HEK293T (cell line): ENCODE results near the gene CARMIL3.

Experiments
- ARNT ChIP-seq: fragments of 450-650 bp; IDR thresholded peaks from 2 replicates; pipeline ENCODE4 v1.6.1; 2017; ENCODE audit warnings: mild to moderate bottlenecking
- BHLHE40 ChIP-seq: fragments of 450-650 bp; IDR thresholded peaks from 2 replicates; pipeline ENCODE4 v1.6.1; 2016; ENCODE audit warnings: mild to moderate bottlenecking, moderate library complexity, borderline replicate concordance
- CTBP1 ChIP-seq: fragments of 450-650 bp; IDR thresholded peaks from 2 replicates; pipeline ENCODE4 v1.6.1; 2016; ENCODE audit warnings: borderline replicate concordance
- FOXA1 ChIP-seq: fragments of 450-650 bp; IDR thresholded peaks from 2 replicates; pipeline ENCODE4 v1.6.1; 2016; ENCODE audit warnings: mild to moderate bottlenecking
- FOXM1 ChIP-seq: fragments of 450-650 bp; IDR thresholded peaks from 2 replicates; pipeline ENCODE4 v1.6.1; 2017; ENCODE audit warnings: mild to moderate bottlenecking, borderline replicate concordance
- HDGF ChIP-seq: fragments of 450-650 bp; IDR thresholded peaks from 2 replicates; pipeline ENCODE4 v1.6.1; 2017; ENCODE audit warnings: antibody characterized with exemption, borderline replicate concordance
- LEF1 ChIP-seq: fragments of 450-650 bp; IDR thresholded peaks from 2 replicates; pipeline ENCODE4 v1.6.1; 2017; ENCODE audit warnings: mild to moderate bottlenecking, borderline replicate concordance
- NFRKB ChIP-seq: fragments of 450-650 bp; IDR thresholded peaks from 2 replicates; pipeline ENCODE4 v1.6.1; 2016; ENCODE audit warnings: mild to moderate bottlenecking, moderate library complexity
- PKNOX1 ChIP-seq: fragments of 450-650 bp; IDR thresholded peaks from 2 replicates; pipeline ENCODE4 v1.6.1; 2016
- SP1 ChIP-seq: fragments of 450-650 bp; IDR thresholded peaks from 2 replicates; pipeline ENCODE4 v1.6.1; 2017
- SUZ12 ChIP-seq: fragments of 450-650 bp; IDR thresholded peaks from 2 replicates; pipeline ENCODE4 v1.6.1; 2016; ENCODE audit warnings: mild to moderate bottlenecking
- TARDBP ChIP-seq: fragments of 450-650 bp; IDR thresholded peaks from 2 replicates; pipeline ENCODE4 v1.6.1; 2016
- ZNF384 ChIP-seq: fragments of 450-650 bp; IDR thresholded peaks from 2 replicates; pipeline ENCODE4 v1.6.1; 2016

- TF ChIP-seq BHLHE40 (no peak), FOXM1 (no peak), SUZ12 (no peak), ZNF384 (no peak), HDGF (no peak), FOXA1 (no peak), SP1 (no peak), CTBP1 (no peak), NFRKB (no peak), TARDBP (no peak), PKNOX1 (no peak), LEF1 (no peak), ARNT (no peak)
These were observed 9.1 kb upstream of the CARMIL3 start for GRCh38 chr14:24042746-24043145.
